Caki2 (cell line): ENCODE data around the gene UBTF. TPM values are rescaled to one million over a fixed set of nuclear protein-coding genes. Genes with fewer than 3 reads are reported as not detected.
"Not testable (repeated sequence)": the region's sequence is repeated elsewhere in the genome, so short reads cannot be mapped to it uniquely, and the experiment has no call there.

Experiments used
- DNase-seq: peaks from one replicate; pipeline ENCODE4 v3.0.0-alpha.2; 2015; ENCODE audit warnings: low read depth
- in situ Hi-C: cut with HindIII; loops from 2 replicates; pipeline ENCODE4 v1.10.0; 2016; ENCODE audit warnings: low sequenced_read_pairs, low pct_unique_long_range_greater_than_20kb, mixed read lengths
- total RNA-seq: library from RNA; depleted of rRNA; stranded (reverse); fragments of >200 nt; shearing (Covaris generic); gene quantifications from 2 replicates; pipeline ENCODE4 v1.2.3, GENCODE V29; 2014; ENCODE audit warnings: low replicate concordance

UBTF gene
- total RNA-seq, 1 experiment from 2014 or later = 68.7 TPM

- no peak for DNase-seq
- in situ Hi-C loops = no loop called here
These were observed 30.2 kb upstream of the UBTF start for GRCh38 chr17:44249501-44250246.

GRCh38 chr17:44247876-44248736 is 28.6 kb upstream of the UBTF start:
- DNase-seq = no peak
- in situ Hi-C loops = no loop called here

GRCh38 chr17:44247440-44247841 is 28.0 kb upstream of the UBTF start:
- in situ Hi-C loops = no loop called here
- no peak for DNase-seq

GRCh38 chr17:44241106-44241624 is 21.7 kb upstream of the UBTF start:
- in situ Hi-C loops = no loop called here
- no peak for DNase-seq

- in situ Hi-C loops, DNase-seq: not testable (repeated sequence)
These were observed 18.4 kb upstream of the UBTF start for GRCh38 chr17:44237886-44238285.

GRCh38 chr17:44236444-44236991 is 17.0 kb upstream of the UBTF start:
- no peak for DNase-seq
- in situ Hi-C loops = no loop called here

GRCh38 chr17:44235583-44235936 is 16.1 kb upstream of the UBTF start:
- in situ Hi-C loops = no loop called here
- no peak for DNase-seq

GRCh38 chr17:44233582-44233981 is 14.1 kb upstream of the UBTF start:
- no peak for DNase-seq
- in situ Hi-C loops = no loop called here

- DNase-seq = no peak
- in situ Hi-C loops = no loop called here
These were observed 12.6 kb upstream of the UBTF start for GRCh38 chr17:44232061-44232460.

GRCh38 chr17:44230140-44230539 is 10.7 kb upstream of the UBTF start:
- DNase-seq = no peak
- in situ Hi-C loops = no loop called here

GRCh38 chr17:44229090-44229489 is 9.6 kb upstream of the UBTF start:
- in situ Hi-C loops = no loop called here

GRCh38 chr17:44223541-44224071 is 4.1 kb upstream of the UBTF start:
- DNase-seq = peak; percentile 55
- in situ Hi-C loops = no loop called here

More at GRCh38 chr17:44229090-44229489, 9.6 kb upstream of the UBTF start:
- DNase-seq = peak; percentile 37

- peak; percentile 88 for DNase-seq
- in situ Hi-C loops = no loop called here
These were observed 2.8 kb upstream of the UBTF start for GRCh38 chr17:44222112-44222869.

- in situ Hi-C loops = no loop called here
- no peak for DNase-seq
These were observed 2.3 kb upstream of the UBTF start for GRCh38 chr17:44221862-44222111.

- peak; percentile 81 for DNase-seq
- in situ Hi-C loops = no loop called here
These were observed 1.8 kb upstream of the UBTF start for GRCh38 chr17:44221084-44221861.

GRCh38 chr17:44220213-44221083 is 973 bp upstream of the UBTF start:
- in situ Hi-C loops = no loop called here
- peak; percentile 66 for DNase-seq

GRCh38 chr17:44219108-44219615 is 313 bp downstream of the UBTF start:
- in situ Hi-C loops = no loop called here
- peak; percentile 67 for DNase-seq
